HepG2 (cell line): ENCODE results near the gene KIAA1958. TPM values are rescaled to one million over a fixed set of nuclear protein-coding genes. Genes with fewer than 3 reads are reported as not detected.
A peak's percentile ranks its signal among the peaks of the same experiment; 100 is the strongest.

Experiments used
- ARID5B ChIP-seq: IDR thresholded peaks from 2 replicates; pipeline ENCODE4 v1.4.0; 2020; ENCODE audit warnings: mild to moderate bottlenecking, missing genetic modification reagents
- BCL6 ChIP-seq: IDR thresholded peaks from 2 replicates; pipeline ENCODE4 v1.6.1; 2016; ENCODE audit warnings: missing genetic modification reagents, missing compliant biosample characterization
- ERF ChIP-seq: IDR thresholded peaks from 2 replicates; pipeline ENCODE4 v1.6.1; 2018; ENCODE audit warnings: missing biosample characterization, missing genetic modification reagents
- FOXA3 ChIP-seq: IDR thresholded peaks from 2 replicates; pipeline ENCODE4 v1.6.1; 2016; ENCODE audit warnings: missing genetic modification reagents, missing compliant biosample characterization
- NR2C2 ChIP-seq: sonication (generic); formaldehyde crosslinking; IDR thresholded peaks from 2 replicates; pipeline ENCODE4 v1.4.0; 2020; ENCODE audit warnings: missing genetic modification reagents, mild to moderate bottlenecking, moderate library complexity, borderline replicate concordance
- PRDM15 ChIP-seq: sonication (generic); formaldehyde crosslinking; IDR thresholded peaks from 2 replicates; pipeline ENCODE4 v1.4.0; 2020; ENCODE audit warnings: missing genetic modification reagents
- RARA ChIP-seq: IDR thresholded peaks from 2 replicates; pipeline ENCODE4 v1.6.1; 2016; ENCODE audit warnings: missing genetic modification reagents, missing compliant biosample characterization
- REXO4 ChIP-seq: sonication (generic); formaldehyde crosslinking; IDR thresholded peaks from 2 replicates; pipeline ENCODE4 v1.8.0; 2022; ENCODE audit warnings: missing genetic modification reagents, mild to moderate bottlenecking, borderline replicate concordance
- SNAPC2 ChIP-seq: sonication (generic); formaldehyde crosslinking; IDR thresholded peaks from 2 replicates; pipeline ENCODE4 v1.8.1; 2022; ENCODE audit warnings: mild to moderate bottlenecking, missing genetic modification reagents
- ZNF274 ChIP-seq: sonication (generic); formaldehyde crosslinking; IDR thresholded peaks from 2 replicates; pipeline ENCODE4 v1.5.1; 2020; ENCODE audit warnings: mild to moderate bottlenecking, missing genetic modification reagents
- ZNF326 ChIP-seq: sonication (generic); formaldehyde crosslinking; IDR thresholded peaks from 2 replicates; pipeline ENCODE4 v1.4.0; 2020; ENCODE audit warnings: missing genetic modification reagents, borderline replicate concordance
- ZNF460 ChIP-seq: sonication (generic); formaldehyde crosslinking; IDR thresholded peaks from 2 replicates; pipeline ENCODE4 v1.5.1; 2020; ENCODE audit warnings: missing genetic modification reagents, mild to moderate bottlenecking, borderline replicate concordance
- ZNF749 ChIP-seq: sonication (generic); formaldehyde crosslinking; IDR thresholded peaks from 2 replicates; pipeline ENCODE4 v1.8.0; 2022; ENCODE audit warnings: mild to moderate bottlenecking, missing genetic modification reagents, moderate library complexity, borderline replicate concordance
- ZSCAN30 ChIP-seq: sonication (generic); formaldehyde crosslinking; IDR thresholded peaks from 2 replicates; pipeline ENCODE4 v1.5.0; 2020; ENCODE audit warnings: mild to moderate bottlenecking, missing genetic modification reagents
- polyA plus RNA-seq, 8 experiments: library from polyadenylated mRNA; depleted of rRNA in 3 of 8; stranded (reverse) in 7 of 8; unstranded in 1 of 8; fragments of >200 nt; fragmentation: Illumina TruSeq in 4 of 8; extraction: Trizol in 4 of 8; gene quantifications; 2 replicates each; pipeline versions ENCODE4 v1.2.1 to v1.2.3, GENCODE V29; 2011 to 2016; ENCODE audit warnings: low read depth in 4 of 8, missing spikeins in 1 of 8, mixed read lengths in 1 of 8; ENCODE audit not compliant: insufficient read depth in 1 of 8
- total RNA-seq, 5 experiments: library from RNA; depleted of rRNA; stranded (reverse); fragments of >200 nt; fragmentation: Illumina TruSeq; extraction: Trizol; gene quantifications; 2 replicates each; pipeline ENCODE4 v1.2.3, GENCODE V29; 2016; ENCODE audit warnings: low read depth in 1 of 5
- TF ChIP-seq, protein P1 (sequence below): sonication (generic); formaldehyde crosslinking; conservative IDR thresholded peaks from 2 replicates; pipeline ENCODE4 v1.5.0; 2020; ENCODE audit warnings: missing genetic modification reagents
- TF ChIP-seq, protein P2 (sequence below): IDR thresholded peaks from 2 replicates; pipeline ENCODE4 v1.6.1; 2016; ENCODE audit warnings: low read depth
- TF ChIP-seq, protein P3 (sequence below): sonication (generic); formaldehyde crosslinking; IDR thresholded peaks from 2 replicates; pipeline ENCODE4 v1.4.0; 2020; ENCODE audit warnings: missing genetic modification reagents

The KIAA1958 gene
- total and polyA plus RNA-seq, 2 of the 13 experiments (the other 11 are each of a cell fraction or from before 2014, with no cell fraction given) = 8.5 to 10.3 TPM

DNA sequence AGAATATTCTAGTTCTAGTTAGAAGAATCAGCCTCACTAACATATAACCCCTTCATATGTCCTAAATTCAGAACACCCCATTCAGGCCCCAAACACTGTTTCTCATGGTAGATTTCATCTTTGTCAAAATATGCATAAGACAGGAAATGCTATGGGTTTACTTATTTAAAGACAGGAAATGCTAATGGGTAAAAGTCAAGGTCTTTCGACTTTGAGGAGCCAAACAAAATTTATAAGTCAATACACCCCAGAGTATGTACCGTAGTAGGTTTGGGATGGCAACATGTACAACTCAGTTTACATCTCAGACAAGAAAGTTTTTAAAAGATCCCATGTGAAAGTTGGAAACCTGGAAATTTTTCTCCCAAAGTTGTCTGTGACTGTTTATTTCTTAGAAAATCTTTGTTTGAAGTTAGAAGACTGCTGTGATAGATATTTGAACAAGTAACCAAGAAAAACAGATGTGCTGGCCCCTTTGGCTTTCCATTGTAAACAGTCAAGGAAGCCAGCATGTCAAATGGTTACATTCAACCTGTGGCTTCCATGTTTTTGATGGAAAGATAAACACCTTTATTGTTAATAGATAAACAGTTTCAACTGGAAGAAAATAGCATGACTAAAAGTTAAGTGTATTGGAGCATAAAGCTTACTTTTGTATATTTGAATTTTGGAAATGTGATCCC is 129.1 kb downstream of the KIAA1958 start (continued):
- TF ChIP-seq PRDM15 (CRISPR knock-in tag) = no peak
- TF ChIP-seq, protein P1, sequence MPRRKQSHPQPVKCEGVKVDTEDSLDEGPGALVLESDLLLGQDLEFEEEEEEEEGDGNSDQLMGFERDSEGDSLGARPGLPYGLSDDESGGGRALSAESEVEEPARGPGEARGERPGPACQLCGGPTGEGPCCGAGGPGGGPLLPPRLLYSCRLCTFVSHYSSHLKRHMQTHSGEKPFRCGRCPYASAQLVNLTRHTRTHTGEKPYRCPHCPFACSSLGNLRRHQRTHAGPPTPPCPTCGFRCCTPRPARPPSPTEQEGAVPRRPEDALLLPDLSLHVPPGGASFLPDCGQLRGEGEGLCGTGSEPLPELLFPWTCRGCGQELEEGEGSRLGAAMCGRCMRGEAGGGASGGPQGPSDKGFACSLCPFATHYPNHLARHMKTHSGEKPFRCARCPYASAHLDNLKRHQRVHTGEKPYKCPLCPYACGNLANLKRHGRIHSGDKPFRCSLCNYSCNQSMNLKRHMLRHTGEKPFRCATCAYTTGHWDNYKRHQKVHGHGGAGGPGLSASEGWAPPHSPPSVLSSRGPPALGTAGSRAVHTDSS = no peak
- TF ChIP-seq, protein P2, sequence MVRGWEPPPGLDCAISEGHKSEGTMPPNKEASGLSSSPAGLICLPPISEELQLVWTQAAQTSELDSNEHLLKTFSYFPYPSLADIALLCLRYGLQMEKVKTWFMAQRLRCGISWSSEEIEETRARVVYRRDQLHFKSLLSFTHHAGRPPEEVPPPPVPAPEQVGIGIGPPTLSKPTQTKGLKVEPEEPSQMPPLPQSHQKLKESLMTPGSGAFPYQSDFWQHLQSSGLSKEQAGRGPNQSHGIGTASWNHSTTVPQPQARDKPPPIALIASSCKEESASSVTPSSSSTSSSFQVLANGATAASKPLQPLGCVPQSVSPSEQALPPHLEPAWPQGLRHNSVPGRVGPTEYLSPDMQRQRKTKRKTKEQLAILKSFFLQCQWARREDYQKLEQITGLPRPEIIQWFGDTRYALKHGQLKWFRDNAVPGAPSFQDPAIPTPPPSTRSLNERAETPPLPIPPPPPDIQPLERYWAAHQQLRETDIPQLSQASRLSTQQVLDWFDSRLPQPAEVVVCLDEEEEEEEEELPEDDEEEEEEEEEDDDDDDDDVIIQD (CRISPR knock-in tag) = peak; percentile 53; the same call in 1 of the 2 replicates
- TF ChIP-seq ERF (CRISPR knock-in tag) = no peak
- no peak for TF ChIP-seq ZSCAN30 (CRISPR knock-in tag)
- TF ChIP-seq BCL6 = peak; percentile 90
- peak; percentile 9; the same call in 1 of the 2 replicates for TF ChIP-seq FOXA3 (CRISPR knock-in tag)
- 0 out of 2 replicates have a peak, but pooled peaks have one; percentile 33 for TF ChIP-seq ARID5B (CRISPR knock-in tag)
- TF ChIP-seq ZNF460 = no peak
- TF ChIP-seq RARA (CRISPR knock-in tag) = peak; percentile 22; the same call in 1 of the 2 replicates
- no peak for TF ChIP-seq ZNF274
- no peak for TF ChIP-seq ZNF749 (CRISPR knock-in tag)
- TF ChIP-seq ZNF326 (CRISPR knock-in tag) = no peak
- TF ChIP-seq NR2C2 = no peak
- TF ChIP-seq, protein P3, sequence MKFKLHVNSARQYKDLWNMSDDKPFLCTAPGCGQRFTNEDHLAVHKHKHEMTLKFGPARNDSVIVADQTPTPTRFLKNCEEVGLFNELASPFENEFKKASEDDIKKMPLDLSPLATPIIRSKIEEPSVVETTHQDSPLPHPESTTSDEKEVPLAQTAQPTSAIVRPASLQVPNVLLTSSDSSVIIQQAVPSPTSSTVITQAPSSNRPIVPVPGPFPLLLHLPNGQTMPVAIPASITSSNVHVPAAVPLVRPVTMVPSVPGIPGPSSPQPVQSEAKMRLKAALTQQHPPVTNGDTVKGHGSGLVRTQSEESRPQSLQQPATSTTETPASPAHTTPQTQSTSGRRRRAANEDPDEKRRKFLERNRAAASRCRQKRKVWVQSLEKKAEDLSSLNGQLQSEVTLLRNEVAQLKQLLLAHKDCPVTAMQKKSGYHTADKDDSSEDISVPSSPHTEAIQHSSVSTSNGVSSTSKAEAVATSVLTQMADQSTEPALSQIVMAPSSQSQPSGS = no peak
- no peak for TF ChIP-seq REXO4 (CRISPR knock-in tag)
- no peak for TF ChIP-seq SNAPC2 (CRISPR knock-in tag)
